Measurements from ENCODE around the gene LNPEP. TPM values are rescaled to one million over a fixed set of nuclear protein-coding genes. Genes with fewer than 3 reads are reported as not detected.
A peak's percentile ranks its signal among the peaks of the same experiment; 100 is the strongest.

Gene LNPEP
- total and polyA plus RNA-seq, 2 of the 4 experiments (the other 2 are of a cell fraction): 3.6 to 27.4 TPM

- no peak overlapping the region for H2BK5ac ChIP-seq (ENCODE audit: low read depth, low read length, poor library complexity, severe bottlenecking)
- no peak overlapping the region for H2AK5ac ChIP-seq (ENCODE audit: low read depth, low read length)
- no peaks in the 10 kb centered on the region for H3K79me1 ChIP-seq (ENCODE audit: low read depth in 1 of 2, low read length in 2 of 2)
- H3K23ac ChIP-seq (ENCODE audit: low read depth, low read length): no peak overlapping the region
- no peak overlapping the region for H4K5ac ChIP-seq (ENCODE audit: low read depth, low read length)
- no peak overlapping the region for H3K4ac ChIP-seq (ENCODE audit: low read depth, low read length)
- ATAC-seq (ENCODE audit: low read depth): peak; percentile 88
- ChIA-PET POLR2A (ENCODE audit: unreplicated experiment) (interaction anchor here (0.6 to 0.7 kb wide), 2 partner anchors 26 to 184 kb away, joined by 4 to 5 read pairs; no protein-coding TSS in a partner anchor), CTCF (no interaction called here)
- H3K27ac ChIP-seq (ENCODE audit: insufficient read depth, low read length): no peak overlapping the region
- H3K4me1 ChIP-seq (ENCODE audit: control insufficient read depth, insufficient read depth, low read length): peaks cover 3% of the 10 kb centered on the region; the same call in 1 of the 2 replicates
- no peak overlapping the region for H2BK120ac ChIP-seq (ENCODE audit: low read depth, low read length)
- H3K4me2 ChIP-seq (ENCODE audit: low read depth, low read length): 0 out of 2 replicates have a peak overlapping the region, but pooled peaks have one; percentile 5
- H3K9ac ChIP-seq (ENCODE audit: low read depth, low read length): no peak overlapping the region
- no peak overlapping the region for H2AK9ac ChIP-seq (replicated peaks; ENCODE audit: low read depth, low read length, poor library complexity)
- dilution Hi-C loops (cut with HindIII; ENCODE audit: low sequenced_read_pairs, unreplicated experiment): no loop called here
- no peak overlapping the region for H3K18ac ChIP-seq (ENCODE audit: low read depth, low read length)
- peaks cover 1% of the 10 kb centered on the region; the same call in 1 of the 2 replicates for H3K36me3 ChIP-seq (ENCODE audit: control insufficient read depth, insufficient read depth, low read length)
- no peak overlapping the region for H3K56ac ChIP-seq (ENCODE audit: extremely low read depth, insufficient read depth, low read length)
- no peak overlapping the region for H3K14ac ChIP-seq (replicated peaks; ENCODE audit: low read depth, low read length)
- intact Hi-C loops (cut with micrococcal nuclease): loop anchor here (5.0 to 10.0 kb wide), 3 partner anchors 58 to 241 kb away; partner anchors contain the start of gene LNPEP
- H4K8ac ChIP-seq (ENCODE audit: low read depth in 2 of 2, low read length in 2 of 2): no peak overlapping the region
- WGBS, 2 experiments (ENCODE audit: extremely low coverage in 2 of 2, insufficient read length in 1 of 2): no CpG with 5 or more reads among the region's 3 CpGs
- 0 out of 2 replicates have a peak, but pooled peaks cover 3% of the 10 kb centered on the region for H3K9me1 ChIP-seq (ENCODE audit: insufficient read depth, low read length)
- TF ChIP-seq BHLHE40 (IDR thresholded peaks at IDR 0.05; ENCODE audit: low read depth, low read length) (no peak), CEBPB (IDR thresholded peaks at IDR 0.05; ENCODE audit: low read depth, low read length) (no peak), ELK1 (IDR thresholded peaks at IDR 0.05; ENCODE audit: borderline replicate concordance, low read depth, low read length) (no peak), CTCF (conservative IDR thresholded peaks at IDR 0.05; ENCODE audit: low read depth, low read length) (no peak), CHD1 (IDR thresholded peaks at IDR 0.05; ENCODE audit: low read depth, low read length) (no peak), MAFK (IDR thresholded peaks at IDR 0.05; ENCODE audit: low read depth, low read length) (no peak)
- H3K9me3 ChIP-seq (ENCODE audit: control insufficient read depth, insufficient read depth, low read length): no peaks in the 10 kb centered on the region
- H4K91ac ChIP-seq (ENCODE audit: insufficient read depth, low read depth, low read length): no peak overlapping the region
- DNase-seq: no peak
- in situ Hi-C loops (cut with MboI; ENCODE audit: low sequenced_read_pairs): no loop called here
- H3K27me3 ChIP-seq (ENCODE audit: control insufficient read depth, insufficient read depth, low read length): no peaks in the 10 kb centered on the region
- no peak overlapping the region for H2BK15ac ChIP-seq (ENCODE audit: low read depth, low read length)
- H2BK20ac ChIP-seq (ENCODE audit: low read depth, low read length): no peak overlapping the region
- no peak overlapping the region for H3K4me3 ChIP-seq (ENCODE audit: insufficient read depth, low read depth, low read length)
- H2AFZ ChIP-seq (replicated peaks; ENCODE audit: low read length, poor library complexity): no peak overlapping the region
- H4K20me1 ChIP-seq (ENCODE audit: insufficient read depth, low read length): no peaks in the 10 kb centered on the region
- no TSS peak for BruUV-seq (replicated peaks)
These were observed 59.5 kb downstream of the LNPEP start for GRCh38 chr5:96995419-96995818.
